Adrenal gland (tissue), 5 donors: ENCODE results near the gene AP2A2.

ENCODE experiments used
- CTCF ChIP-seq, 6 experiments: fragments of 450-650 bp in 4 of 6; fragments of 200-600 bp in 2 of 6; sonication (generic) in 1 of 6; IDR thresholded peaks; 1 replicate in 5 of 6; 2 replicates in 1 of 6; pipeline versions ENCODE4 v1.5.1 to v1.8.0; 2016 to 2021; ENCODE audit warnings: antibody characterized with exemption in 6 of 6, mild to moderate bottlenecking in 2 of 6, moderate library complexity in 1 of 6
- POLR2A ChIP-seq, 2 donors: fragments of 450-650 bp; IDR thresholded peaks; one replicate each; pipeline ENCODE4 v1.6.1; 2017; ENCODE audit warnings: antibody characterized with exemption in 2 of 2, mild to moderate bottlenecking in 2 of 2, moderate library complexity in 1 of 2
- donor health status: DM: no; HTN: no; CAD: no.

DNA sequence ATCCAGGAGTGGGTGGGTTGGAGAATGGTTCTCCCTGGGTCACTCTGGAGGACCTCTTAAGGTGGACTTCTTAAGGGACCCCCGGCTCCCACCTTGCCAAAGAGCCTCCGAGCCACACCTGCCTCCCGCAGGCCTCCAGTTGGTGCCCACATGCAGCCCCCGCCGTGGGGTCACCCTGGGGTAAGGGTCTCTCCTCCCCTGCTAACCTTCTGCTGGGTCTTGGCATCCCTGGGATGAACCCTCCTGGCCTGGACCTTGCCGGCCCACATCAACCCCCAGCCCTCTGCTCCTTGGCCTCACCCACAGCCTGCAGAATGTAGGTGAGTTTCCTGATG is 123.4 kb downstream of the AP2A2 start:
- TF ChIP-seq POLR2A (IDR thresholded peaks at IDR 0.05): no peak
- no peak for TF ChIP-seq CTCF (IDR thresholded peaks at IDR 0.05)
